Limb (tissue), 2 donors: ENCODE results near the gene WFDC1.

Experiments
- DNase-seq, 2 donors: peaks; one replicate each; pipeline ENCODE4 v3.0.0-alpha.2; 2016; ENCODE audit errors: extremely low spot score in 2 of 2

Gene WFDC1

DNA sequence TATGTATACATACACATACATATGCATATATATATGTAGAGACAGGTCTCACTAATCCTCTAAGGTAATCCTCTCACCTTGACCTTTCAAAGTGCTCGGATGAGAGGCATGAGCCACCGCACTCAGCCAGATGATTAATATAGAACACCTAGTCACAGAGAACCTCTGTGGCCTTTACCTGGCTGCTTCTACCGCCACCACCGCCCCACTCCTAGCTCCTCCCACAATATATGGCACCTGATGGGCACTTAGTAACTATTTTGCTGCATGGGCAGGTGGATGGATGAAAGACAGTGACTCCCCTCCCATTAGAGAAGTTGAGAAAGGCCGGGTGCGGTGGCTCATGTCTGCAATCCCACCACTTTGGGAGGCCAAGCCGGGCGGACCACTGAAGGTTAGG, 57.0 kb downstream of the WFDC1 start:
- no peak for DNase-seq

GRCh38 chr16:84354306-84354705, 59.6 kb downstream of the WFDC1 start:
- DNase-seq, result no peak

- DNase-seq, result no peak
Observed at GRCh38 chr16:84355149-84355548, 60.5 kb downstream of the WFDC1 start.

DNA sequence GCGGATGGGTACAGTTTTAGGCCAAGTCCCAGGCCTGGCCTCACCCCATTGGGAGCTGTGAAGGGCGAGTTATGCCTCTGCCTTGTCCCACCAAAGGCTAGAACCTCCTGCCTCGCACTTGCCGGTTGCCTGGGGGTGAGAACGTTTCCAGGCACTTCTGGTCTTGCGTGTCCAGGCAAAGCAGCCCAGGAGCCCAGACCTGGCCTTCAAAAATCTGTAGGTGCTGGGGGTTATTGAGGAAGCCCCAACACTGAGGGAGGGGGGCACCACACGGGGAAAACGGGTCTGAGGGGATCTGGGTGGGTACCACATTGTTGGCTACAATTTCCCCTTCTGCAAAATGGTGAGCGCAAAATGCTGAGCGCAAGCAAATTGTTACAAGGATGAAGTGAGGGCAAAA, 61.5 kb downstream of the WFDC1 start:
- DNase-seq, result no peak

DNA sequence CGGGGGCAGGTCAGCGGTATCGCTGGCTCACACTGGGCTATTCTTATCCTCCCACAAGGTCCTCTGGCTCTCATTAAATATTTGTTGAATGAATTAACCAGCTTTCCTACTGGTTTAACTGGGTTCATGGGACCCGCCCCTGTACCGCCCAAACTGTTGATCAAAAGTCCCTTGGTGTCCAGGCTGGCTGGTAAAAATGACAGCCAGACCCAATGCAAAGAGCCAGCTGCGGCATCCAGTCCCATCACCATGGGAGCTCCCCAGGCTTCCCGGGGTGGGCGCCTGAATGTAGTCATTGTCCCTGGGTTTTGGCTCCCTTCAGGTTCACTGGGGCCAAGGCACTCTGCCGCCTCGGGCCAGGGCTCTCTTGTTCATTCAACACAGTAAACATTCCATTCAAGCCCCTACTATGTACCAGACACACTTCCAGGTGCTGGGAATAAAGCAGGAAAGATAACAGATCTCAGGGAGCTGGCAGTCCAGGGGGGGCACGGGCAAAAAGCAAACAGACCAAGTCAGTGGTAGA, 62.0 kb downstream of the WFDC1 start:
- no peak for DNase-seq

- no peak for DNase-seq
Observed at GRCh38 chr16:84357191-84357651, 62.5 kb downstream of the WFDC1 start.

DNA sequence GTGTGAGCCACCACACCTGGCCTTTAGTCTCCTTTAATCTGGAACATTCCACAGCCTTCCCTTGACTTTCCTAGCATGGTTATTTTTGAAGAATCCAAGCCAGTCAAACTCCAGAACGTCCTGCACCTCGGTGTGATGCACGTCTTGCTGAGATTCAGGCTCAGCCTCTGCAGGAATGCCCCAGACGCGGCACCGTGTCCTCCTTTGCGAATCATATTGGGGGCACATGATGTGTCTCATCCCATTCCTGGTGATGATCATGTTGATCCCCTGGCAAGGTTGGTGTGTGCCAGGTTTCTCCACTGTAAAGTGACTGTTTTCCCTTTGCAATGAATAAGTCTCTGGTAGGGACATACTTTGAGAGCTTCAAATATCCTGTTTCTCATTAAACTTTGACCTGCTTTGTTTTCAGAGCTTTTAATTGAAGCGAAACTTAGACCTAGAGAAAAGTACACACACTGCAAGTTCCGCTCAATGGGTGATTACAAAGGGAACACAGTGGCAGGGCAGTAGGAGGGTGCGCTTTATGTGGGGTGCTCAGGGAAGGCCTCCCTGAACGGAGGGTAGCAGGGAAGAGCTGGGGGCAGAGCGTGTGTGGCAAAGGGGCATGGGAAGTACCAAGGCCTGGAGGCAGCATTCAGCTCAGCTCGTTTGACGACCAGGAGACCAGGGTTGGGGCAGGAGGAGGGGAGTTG, 64.1 kb downstream of the WFDC1 start:
- no peak for DNase-seq

DNA sequence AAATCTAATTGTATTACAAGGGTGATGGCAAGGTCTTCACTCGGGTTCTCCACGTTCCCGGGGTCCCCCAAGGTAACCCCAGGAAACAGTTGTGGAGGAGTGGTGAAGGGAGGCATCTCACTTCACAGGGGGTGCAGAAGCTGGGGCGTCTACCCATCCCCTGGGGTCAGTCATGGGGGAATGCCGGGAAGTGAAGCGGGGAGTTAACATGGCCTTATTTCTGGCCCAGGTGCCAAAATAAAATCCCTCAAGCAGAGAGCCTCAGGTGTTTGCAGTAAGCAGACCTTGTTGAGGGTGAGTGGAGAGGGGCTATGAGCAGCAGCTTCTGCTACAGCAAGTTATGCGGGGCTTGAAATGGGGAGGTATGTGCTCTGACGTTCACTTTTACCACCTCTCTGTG, 64.6 kb downstream of the WFDC1 start:
- no peak for DNase-seq

DNA sequence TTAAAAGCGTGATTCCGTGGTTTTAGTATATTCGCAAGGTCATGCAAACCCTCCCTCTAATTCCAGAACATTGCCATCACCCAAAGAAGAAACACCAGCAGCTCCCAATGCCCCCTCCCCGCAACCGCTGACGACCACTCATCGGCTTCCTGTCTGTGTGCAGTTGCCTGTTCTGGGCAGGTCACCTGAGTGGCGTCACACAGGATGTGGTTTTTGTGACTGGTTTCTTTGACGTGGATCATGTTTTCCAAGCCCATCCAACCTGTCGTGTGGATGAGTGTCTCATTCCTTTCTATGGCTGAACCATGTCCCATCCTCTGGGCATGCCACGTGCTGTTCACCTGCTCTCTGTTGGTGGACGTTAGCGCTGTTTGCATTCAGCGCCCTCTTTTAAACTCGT, 65.5 kb downstream of the WFDC1 start:
- no peak for DNase-seq

DNA sequence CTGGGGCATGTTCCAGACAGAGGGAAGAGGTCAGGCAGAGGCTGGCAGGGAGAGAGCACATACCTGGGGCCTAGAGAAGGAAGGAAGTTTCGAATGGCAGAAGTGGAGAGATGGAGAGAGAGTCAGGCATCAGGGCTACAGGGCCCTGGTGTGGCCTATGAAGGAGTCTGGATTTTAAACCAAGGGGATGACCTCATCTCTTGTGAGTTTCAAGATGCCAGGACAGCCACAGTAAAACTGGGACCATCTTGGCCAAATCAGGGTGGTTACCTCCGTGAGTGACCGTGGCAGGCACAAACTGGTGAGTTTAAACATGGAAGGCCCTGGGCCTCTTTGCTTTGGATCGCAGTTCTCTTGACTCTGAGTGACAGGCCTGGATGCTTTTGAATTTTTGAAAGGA, 66.1 kb downstream of the WFDC1 start:
- no peak for DNase-seq

DNA sequence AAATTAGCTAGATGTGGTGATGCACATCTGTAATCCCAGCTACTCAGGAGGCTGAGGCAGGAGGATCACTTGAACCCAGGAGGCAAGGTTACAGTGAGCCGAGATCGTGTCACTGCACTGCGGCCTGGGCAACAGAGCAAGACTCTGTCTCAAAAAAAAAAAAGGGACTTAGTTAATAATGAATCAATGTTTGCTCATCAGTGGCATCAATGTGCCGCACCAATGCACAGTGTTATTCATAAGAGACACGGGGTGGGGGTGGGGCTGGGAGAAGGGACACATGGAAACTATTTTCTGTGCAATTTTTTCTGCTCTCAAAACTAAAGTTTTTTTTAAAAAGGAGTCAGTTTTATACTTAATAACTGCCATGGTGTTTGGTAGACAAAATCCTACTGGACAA, 66.9 kb downstream of the WFDC1 start:
- no peak for DNase-seq

- DNase-seq, result no peak
Observed at GRCh38 chr16:84362471-84362941, 67.8 kb downstream of the WFDC1 start.

GRCh38 chr16:84366208-84366607, 71.5 kb downstream of the WFDC1 start:
- no peak for DNase-seq

DNA sequence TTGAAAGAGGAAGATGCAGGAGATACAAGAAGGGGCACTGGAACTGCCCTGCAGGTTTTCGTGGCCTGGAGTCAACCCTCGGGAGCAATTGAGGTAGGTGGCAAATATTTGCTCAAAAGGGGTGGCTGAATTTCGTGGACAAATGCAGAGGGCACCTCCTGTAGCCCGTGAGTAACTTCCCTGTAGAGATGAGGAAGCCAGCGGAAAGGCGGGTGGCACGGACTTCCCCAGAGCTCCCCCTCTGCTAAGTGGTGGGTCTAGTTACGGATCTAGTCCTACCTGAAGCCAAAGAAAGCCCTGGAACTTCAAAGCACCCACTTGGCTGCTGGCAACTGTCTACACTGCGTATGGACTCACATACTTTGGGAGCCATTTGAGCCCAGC, 72.6 kb downstream of the WFDC1 start:
- DNase-seq, result no peak

- no peak for DNase-seq
Observed at GRCh38 chr16:84367750-84368307, 73.2 kb downstream of the WFDC1 start.

GRCh38 chr16:84368308-84368996, 73.8 kb downstream of the WFDC1 start, which contains the start of gene ATP2C2:
Gene ATP2C2, plus strand, starts transcription at chr16:84368538. Its CDS starts 78 bp downstream, at chr16:84368616.
- peak in 1 of 2 donors; percentile 46 for DNase-seq

GRCh38 chr16:84369105-84369504, 74.4 kb downstream of the WFDC1 start:
- no peak for DNase-seq

DNA sequence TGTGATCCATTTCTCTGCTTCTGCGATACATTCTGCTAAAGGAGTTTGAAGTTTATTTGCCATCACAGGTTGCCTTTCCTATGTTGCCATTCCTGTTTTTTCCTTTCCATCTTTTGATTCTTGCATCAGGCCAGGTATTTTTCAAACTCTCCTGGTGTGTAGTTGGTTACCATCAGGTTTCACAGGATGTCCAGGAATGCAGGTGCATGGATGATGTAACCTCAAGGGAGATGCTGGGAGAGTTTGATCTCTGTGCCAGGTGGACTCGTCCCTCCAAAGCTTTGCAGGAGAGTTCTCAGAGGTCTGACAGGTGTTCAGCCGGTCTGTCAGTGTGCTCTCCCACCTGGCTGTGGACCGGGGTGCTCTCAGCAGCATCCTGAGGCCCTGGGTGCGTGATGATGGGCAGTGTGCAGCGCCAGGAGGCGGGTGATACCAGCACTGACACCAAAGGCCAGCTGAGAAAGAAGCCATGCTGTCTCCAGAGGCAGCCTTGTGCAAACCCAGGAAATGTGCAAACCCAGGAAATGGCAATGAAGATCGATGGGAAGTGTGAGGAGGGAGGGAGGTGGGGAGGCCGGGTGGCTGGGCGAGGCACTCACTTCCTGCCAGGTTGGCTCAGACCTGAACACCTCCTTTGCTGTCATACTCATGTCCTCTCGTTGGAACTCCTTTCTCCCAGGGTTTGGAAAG, 75.4 kb downstream of the WFDC1 start:
- DNase-seq, result no peak

DNA sequence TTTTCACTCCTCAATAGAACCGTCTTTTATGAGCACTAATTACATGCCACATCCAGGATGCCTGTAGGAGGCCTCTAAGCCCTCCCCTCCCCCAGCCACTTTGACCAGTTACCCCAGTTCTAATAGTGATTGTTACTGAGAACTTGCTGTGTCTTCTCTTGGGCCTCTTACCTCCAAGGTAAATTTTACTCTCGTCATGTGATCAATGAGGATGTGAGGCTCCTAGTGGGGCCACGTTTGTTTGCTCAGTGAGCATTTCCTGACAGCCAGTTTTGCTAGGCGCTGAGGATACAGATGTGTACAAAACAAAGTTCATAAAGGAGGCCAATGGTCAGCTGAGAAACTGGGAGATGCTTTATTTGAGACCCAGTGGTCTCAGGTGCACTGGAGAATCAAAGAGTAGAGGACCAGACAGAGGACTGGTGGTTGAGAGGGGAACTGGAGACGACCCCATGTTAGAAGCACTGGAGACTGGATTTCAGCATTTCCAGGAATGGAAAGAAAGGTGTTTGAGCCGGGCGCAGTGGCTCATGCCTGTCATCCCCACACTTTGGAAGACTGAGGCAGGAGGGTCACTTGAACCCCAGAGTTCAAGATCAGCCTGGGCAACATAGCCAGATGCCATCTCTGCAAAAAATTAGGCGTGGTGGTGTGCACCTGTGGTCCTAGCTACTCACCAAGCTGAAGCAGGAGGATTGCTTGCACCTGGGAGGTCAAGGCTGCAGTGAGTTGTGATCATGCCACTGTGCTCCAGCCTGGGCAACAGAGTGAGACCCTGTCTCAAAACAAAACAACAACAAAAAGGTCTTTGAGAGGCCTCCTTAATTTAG, 76.3 kb downstream of the WFDC1 start:
- DNase-seq, result no peak

- DNase-seq, result no peak
Observed at GRCh38 chr16:84371553-84371865, 76.8 kb downstream of the WFDC1 start.

GRCh38 chr16:84373907-84374489, 79.3 kb downstream of the WFDC1 start:
- no peak for DNase-seq
